Measurements from ENCODE around the gene DNASE2.
A peak's percentile ranks its signal among the peaks of the same experiment; 100 is the strongest.
"Not testable (repeated sequence)": the region's sequence is repeated elsewhere in the genome, so short reads cannot be mapped to it uniquely, and the experiment has no call there.

Gene DNASE2

GRCh38 chr19:12859546-12859945, 21.7 kb downstream of the DNASE2 start:
- DNase-seq: no peak

GRCh38 chr19:12858041-12858928, 23.0 kb downstream of the DNASE2 start:
- DNase-seq: no peak

- DNase-seq: no peak
Observed at GRCh38 chr19:12856653-12857052, 24.6 kb downstream of the DNASE2 start.

- peak; percentile 64 for DNase-seq
Observed at GRCh38 chr19:12847159-12848139, 33.8 kb downstream of the DNASE2 start.

- DNase-seq: not testable (repeated sequence)
Observed at GRCh38 chr19:12846613-12847012, 34.6 kb downstream of the DNASE2 start.

GRCh38 chr19:12843999-12844732, 37.1 kb downstream of the DNASE2 start:
- DNase-seq: no peak

- DNase-seq: no peak
Observed at GRCh38 chr19:12843328-12843727, 37.9 kb downstream of the DNASE2 start.

GRCh38 chr19:12842511-12842910, 38.7 kb downstream of the DNASE2 start:
- DNase-seq: no peak

- DNase-seq: peak; percentile 97
Observed at GRCh38 chr19:12841094-12841493, 40.2 kb downstream of the DNASE2 start.

GRCh38 chr19:12840091-12841079, 40.9 kb downstream of the DNASE2 start:
- peak; percentile 84 for DNase-seq

GRCh38 chr19:12838886-12839756, 42.1 kb downstream of the DNASE2 start:
- no peak for DNase-seq

GRCh38 chr19:12838182-12838885, 42.9 kb downstream of the DNASE2 start, which contains the start of gene MAST1:
Gene MAST1 (plus strand): TSS chr19:12838515. CDS start chr19:12838573, 58 bp downstream.
- peak; percentile 62 for DNase-seq

GRCh38 chr19:12837225-12837624, 44.0 kb downstream of the DNASE2 start:
- DNase-seq: no peak

- DNase-seq: no peak
Observed at GRCh38 chr19:12836529-12836863, 44.8 kb downstream of the DNASE2 start.

GRCh38 chr19:12834976-12835757, 46.1 kb downstream of the DNASE2 start:
- no peak for DNase-seq

GRCh38 chr19:12834566-12834943, 46.7 kb downstream of the DNASE2 start, which contains the start of gene RTBDN:
Gene RTBDN (minus strand): TSS chr19:12834579. CDS start chr19:12829979, 4,600 bp downstream.
- no peak for DNase-seq

GRCh38 chr19:12833738-12834565, 47.3 kb downstream of the DNASE2 start:
- DNase-seq: peak; percentile 66

GRCh38 chr19:12833418-12833737, 47.9 kb downstream of the DNASE2 start:
- DNase-seq: no peak

Measured in NCI-H1105 treated with DMSO at 0.1 percent for 48 hours (cell line).